ENCODE measurements around the gene UBTD2.
"Not testable (repeated sequence)": the region's sequence is repeated elsewhere in the genome, so short reads cannot be mapped to it uniquely, and the experiment has no call there.

UBTD2 gene

DNA sequence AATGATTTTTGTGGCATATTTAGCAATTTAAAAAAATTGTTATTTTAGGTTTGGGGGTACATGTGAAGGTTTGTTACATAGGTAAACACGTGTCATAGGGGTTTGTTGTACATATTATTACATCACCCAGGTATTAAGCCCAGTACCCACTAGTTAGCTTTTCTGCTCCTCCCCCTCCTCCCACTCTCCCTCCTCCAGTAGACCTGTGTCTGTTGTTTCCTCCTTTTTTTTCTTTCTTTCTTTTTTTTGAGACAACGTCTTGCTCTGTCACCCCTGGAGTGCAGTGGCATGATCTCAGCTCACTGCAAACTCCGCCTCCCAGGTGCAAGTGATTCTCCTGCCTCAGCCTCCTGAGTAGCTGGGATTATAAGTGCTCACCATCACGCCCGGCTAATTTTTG lies 8.3 kb upstream of the UBTD2 start:
- not testable (repeated sequence) for DNase-seq

GRCh38 chr5:172288465-172288864 lies 4.9 kb upstream of the UBTD2 start:
- no peak for DNase-seq

DNA sequence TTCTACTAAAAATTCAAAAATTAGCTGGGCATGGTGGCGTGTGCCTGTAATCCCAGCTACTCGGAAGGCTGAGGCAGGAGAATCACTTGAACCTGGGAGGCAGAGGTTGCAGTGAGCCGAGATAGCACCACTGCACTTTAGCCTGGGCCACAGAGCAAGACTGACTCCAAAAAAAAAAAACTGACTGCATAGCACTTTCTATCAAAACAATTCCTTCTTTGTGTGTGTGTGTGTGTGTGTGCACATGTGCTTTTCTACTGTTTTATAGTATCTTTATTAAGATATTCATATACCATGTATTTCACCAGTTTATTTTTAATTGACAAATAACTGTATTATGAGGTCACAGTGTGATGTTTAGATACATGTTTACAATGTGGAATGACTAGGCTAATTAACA lies 3.6 kb upstream of the UBTD2 start:
- not testable (repeated sequence) for DNase-seq

DNA sequence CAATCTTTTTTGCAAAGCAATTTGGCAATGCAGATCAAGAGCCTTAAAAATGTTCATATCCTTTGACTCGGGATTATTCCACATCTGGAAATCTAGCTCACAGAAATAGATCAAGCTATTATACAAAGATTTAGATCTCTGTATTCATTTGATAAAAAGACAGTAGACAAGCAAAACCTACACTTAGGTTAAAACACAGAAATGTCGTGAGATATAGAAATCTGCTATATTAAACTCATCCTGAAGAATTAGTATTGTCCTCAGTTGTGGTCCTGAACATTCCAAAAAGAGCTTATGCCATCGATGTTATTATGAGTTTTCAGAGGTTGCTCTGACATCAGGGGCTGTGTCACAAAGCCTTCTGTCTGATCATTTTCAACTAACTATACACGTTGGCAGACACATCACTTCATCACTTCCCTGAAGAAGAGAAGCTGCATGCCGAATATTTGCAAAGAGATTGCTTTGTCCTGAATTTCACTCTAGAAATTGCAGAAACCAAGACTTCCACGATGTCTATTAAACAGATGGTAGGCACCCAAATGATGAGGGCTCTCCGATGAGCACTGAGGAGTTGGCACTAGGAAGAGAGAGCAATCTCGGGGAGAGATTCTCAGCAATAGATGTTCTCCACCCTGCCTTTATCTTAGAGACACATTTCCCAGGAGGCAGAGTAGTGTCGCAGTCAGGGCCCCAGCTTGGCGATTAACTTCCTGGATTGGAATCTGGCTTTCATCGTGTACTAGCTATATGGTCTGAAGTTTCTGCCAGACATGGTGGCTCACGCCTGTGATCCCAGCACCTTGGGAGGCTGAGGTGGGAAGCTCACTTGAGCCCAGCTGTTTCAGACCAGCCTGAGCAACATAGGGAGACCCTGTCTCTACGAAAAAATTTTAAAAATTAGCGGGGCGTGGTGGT lies 1.9 kb upstream of the UBTD2 start:
- no peak for DNase-seq

GRCh38 chr5:172284611-172284980 lies 1.0 kb upstream of the UBTD2 start:
- DNase-seq: no peak

DNA sequence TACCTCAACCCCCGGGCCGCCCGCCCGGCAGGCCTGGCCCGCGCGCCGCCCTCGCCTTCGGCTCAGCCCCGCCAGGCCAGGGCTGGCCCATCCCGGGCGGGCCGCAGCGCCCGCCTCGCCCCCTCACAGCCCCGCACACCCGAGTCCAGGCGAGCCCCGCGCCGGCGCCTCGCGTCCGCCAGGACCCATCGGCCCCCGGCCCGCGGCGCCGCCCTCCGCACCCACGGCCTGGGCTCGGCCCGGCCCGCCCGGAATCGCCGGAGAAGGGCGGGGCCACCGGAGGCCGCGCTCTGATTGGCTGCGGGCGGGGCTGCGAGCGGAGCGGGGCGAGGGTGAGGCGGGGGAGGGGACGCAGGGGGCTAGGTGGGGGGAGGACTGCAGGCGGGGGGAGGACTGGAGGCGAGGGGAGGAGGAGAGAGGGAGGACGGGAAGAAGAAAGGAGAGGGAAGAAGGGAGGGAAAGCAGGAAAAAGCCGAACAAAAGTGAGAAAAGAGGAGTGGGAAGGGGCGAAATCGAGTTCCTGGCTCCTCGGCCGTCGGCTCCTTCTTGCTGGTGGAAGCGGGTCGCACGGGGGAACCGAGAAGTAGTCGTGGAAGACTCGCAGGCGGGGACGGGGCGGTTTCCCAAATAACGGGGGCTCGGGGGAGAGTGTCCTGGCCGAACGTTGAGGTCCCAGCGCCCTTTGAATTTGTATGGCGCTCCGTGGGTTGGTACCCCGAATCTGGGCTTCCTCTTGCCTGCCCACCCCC lies 472 bp upstream of the UBTD2 start:
- DNase-seq: peak; percentile 83

DNA sequence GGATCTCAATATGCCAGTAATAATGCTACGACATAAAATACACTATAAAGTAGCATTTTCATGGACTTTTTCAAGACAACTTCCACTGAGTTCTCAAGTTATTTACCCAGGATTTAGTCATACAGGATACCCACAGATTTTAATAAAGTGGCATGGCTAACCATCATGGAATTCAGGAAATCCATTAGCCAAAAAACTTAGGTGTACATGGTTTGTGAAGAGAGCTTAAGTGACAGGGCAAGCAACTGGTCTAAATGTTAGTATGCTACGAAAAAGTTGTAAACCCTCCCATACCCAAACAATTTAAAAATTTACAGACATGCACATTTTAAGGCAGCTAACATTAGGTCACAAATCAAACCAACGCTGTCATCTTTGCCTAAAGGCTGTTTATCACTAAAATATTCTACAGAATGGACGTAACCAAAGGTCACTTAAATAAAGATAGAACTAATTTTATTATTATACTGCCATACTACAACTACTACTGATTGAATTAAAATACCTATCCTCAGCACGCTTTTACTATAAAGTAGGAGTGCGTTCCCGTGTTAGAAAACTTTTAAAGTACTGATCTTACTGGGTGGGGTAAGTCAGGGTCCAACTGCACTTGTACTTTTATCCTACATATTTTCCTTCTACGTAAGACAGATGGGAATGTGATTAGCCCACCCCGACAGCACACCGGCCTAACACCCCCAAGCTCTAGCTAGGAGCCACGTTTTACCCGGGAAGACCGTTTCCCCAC lies 1.1 kb downstream of the UBTD2 start:
- no peak for DNase-seq

- DNase-seq: no peak
These were observed 2.2 kb downstream of the UBTD2 start for GRCh38 chr5:172281346-172281745.

GRCh38 chr5:172280929-172281328 lies 2.6 kb downstream of the UBTD2 start:
- DNase-seq: no peak

DNA sequence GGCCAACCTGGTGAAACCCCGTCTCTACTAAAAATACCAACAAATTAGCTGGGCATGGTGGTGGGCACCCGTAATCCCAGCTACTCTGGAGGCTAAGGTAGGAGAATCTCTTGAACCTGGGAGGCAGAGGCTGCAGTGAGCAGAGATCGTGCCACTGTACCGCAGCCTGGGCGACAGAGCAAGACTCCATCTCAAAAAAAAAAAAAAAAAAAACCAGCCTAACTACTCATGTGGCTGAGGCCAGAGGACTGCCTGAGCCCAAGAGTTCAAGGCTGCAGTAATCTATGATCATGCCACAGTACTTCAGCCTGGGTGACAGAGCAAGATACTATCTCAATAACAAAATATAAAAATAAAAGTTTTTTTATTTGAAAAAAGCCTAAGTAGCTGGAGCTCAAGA lies 3.2 kb downstream of the UBTD2 start:
- DNase-seq: no peak

GRCh38 chr5:172278356-172278755 lies 5.2 kb downstream of the UBTD2 start:
- no peak for DNase-seq

DNA sequence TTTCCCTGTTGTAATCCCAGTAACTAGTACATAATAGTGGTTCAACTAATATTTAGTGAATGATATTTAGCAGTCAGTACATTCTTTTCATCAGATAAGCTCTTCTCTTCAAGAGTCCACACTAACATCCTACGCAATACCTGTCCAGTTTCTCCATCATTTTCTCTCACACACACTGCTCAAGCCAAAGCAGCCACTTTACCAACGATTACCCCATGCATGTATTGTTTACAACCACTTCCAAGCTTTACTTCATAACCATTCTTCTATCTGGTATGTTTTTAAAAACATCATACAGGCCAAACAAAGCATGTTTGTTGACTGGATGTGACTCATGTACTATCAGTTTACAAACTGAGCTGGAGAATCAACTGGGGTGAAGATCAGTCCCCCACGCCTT lies 7.3 kb downstream of the UBTD2 start:
- no peak for DNase-seq

- DNase-seq: peak; percentile 82
These were observed 8.4 kb downstream of the UBTD2 start for GRCh38 chr5:172274951-172275753.

DNA sequence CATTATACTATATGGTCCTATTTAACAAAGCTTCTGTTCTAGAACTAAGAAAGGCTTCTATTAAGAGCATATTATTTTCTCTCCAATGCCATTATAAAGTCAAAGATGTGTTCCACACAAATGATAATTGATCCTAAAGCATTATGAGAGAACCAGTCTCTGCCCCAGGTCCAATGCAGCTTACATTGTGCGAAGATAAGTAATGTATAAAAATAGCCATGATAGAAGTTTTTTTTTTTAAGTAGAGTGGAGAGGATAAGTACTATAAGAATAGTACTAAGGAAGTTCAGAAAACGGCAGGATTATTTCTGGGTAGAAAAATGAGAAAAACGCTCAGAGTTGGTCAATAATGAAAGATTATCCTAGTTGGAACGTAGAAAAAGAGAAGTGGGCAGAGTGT lies 15.6 kb downstream of the UBTD2 start:
- DNase-seq: no peak

GRCh38 chr5:172266676-172267092 lies 16.9 kb downstream of the UBTD2 start:
- DNase-seq: no peak

DNA sequence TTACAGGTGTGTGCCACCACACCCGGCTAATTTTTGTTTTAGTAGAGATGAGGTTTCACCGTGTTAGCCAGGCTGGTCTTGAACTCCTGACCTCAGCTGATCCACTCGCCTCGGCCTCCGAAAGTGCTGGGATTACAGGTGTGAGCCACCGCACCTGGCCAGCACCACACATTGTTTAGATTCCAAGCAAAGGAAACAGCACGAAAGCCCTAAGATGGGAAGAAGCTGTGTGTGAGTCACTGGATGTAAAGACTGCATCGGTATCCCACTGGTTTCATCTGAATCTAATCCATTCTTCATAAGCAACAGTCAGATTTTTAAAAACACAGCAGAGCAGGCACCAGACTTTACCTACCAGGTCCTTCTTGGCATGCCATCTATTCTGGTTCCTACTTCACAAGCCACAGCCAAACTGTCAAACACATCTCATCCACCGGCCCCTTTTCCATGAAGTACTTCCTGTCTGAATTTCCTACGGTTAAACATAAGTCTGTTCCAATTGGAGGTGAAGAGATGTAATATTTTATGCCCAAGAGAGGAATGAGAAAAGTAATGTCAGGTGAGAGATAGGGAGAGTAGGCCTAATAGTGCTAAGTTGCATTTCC lies 17.4 kb downstream of the UBTD2 start:
- DNase-seq: no peak

- no peak for DNase-seq
These were observed 18.7 kb downstream of the UBTD2 start for GRCh38 chr5:172264815-172265395.

- no peak for DNase-seq
These were observed 28.1 kb downstream of the UBTD2 start for GRCh38 chr5:172255444-172255843.

GRCh38 chr5:172252501-172252900 lies 31.1 kb downstream of the UBTD2 start:
- DNase-seq: no peak

GRCh38 chr5:172251419-172251818 lies 32.1 kb downstream of the UBTD2 start:
- DNase-seq: no peak

DNA sequence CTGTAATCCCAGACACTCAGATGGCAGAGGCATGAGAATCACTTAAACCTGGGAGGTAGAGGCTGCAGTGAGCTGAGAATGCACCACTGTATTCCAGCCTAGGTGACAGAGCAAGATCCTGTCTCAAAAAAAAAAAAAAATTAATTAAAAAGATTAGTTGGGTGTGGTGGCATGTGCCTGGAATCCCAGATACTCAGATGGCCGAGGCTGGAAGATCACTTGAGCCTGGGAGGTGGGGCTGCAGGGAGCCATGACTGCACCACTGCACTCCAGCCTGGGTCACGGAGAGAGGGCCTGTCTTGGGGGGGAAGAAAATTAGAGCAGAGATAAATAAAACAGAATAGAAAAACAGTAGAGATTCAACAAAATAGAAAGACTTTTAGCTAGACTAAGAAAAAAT lies 34.9 kb downstream of the UBTD2 start:
- no peak for DNase-seq

DNA sequence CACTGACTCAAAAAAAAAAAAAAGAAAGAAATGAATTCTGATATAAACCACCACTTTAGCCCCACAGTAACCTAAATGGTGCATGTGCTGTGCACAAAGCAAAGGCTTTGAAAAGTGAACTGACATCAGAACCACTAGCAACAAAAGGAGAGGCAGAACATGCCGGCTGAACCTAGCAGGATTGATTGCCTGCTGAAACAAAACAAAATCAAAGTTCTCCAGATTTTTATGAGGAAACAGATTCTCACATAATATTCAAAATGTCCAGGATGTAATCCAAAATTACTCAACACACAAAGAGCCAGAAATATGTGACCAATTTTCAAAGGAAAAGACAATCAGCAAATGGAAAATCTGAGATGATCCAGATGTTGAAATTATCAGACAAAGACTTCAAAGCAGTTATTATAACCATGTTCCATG lies 37.9 kb downstream of the UBTD2 start:
- DNase-seq: no peak

Measured in activated CD4-positive, alpha-beta T cell treated with anti-CD3 and anti-CD28 coated beads for 48 hours (primary cell).